H1 (cell line): Measurements from ENCODE around the gene CELF2. TPM values are rescaled to one million over a fixed set of nuclear protein-coding genes. Genes with fewer than 3 reads are reported as not detected.

Source experiments
- CTCF ChIA-PET: fragments of 300-600 bp; sonication (Branson Sonifier 250); formaldehyde crosslinking; loops from one replicate; lab custom pipeline; 2021; ENCODE audit not compliant: partially characterized antibody; lab: Charles Lee
- POLR2A ChIA-PET: fragments of 300-600 bp; sonication (Branson Sonifier 250); formaldehyde crosslinking; loops from one replicate; lab custom pipeline; 2021; ENCODE audit warnings: inconsistent platforms; ENCODE audit not compliant: partially characterized antibody; lab: Charles Lee
- DNase-seq, 2 experiments: peaks; one replicate each; pipeline versions ENCODE4 v3.0.0 to v3.0.0-alpha.2; 2010 to 2022; ENCODE audit warnings: low spot score in 2 of 2, low read depth in 1 of 2, mixed read lengths in 1 of 2
- FAIRE-seq: peaks from 2 replicates; lab custom pipeline; 2011; peaks lifted over from hg19 to GRCh38; lab: Jason Lieb, UNC
- H2AFZ ChIP-seq: 2 replicates; pipeline ENCODE4 v1.8.1; 2012; ENCODE audit warnings: low read length, inconsistent platforms
- H2AK5ac ChIP-seq: 2 replicates; pipeline ENCODE4 v1.6.1; 2013; ENCODE audit warnings: low read depth, low read length
- H2BK120ac ChIP-seq: replicated peaks from 2 replicates; pipeline ENCODE3; 2013; ENCODE audit warnings: low read depth, low read length, inconsistent platforms
- H2BK12ac ChIP-seq: 2 replicates; pipeline ENCODE4 v1.6.1; 2013; ENCODE audit warnings: low read depth, low read length
- H2BK15ac ChIP-seq: 2 replicates; pipeline ENCODE4 v1.6.1; 2013; ENCODE audit warnings: low read length
- H2BK20ac ChIP-seq: 2 replicates; pipeline ENCODE4 v1.6.1; 2013; ENCODE audit warnings: low read length
- H2BK5ac ChIP-seq: 2 replicates; pipeline ENCODE4 v1.6.1; 2013; ENCODE audit warnings: low read depth, low read length
- H3K14ac ChIP-seq: 2 replicates; pipeline ENCODE4 v1.6.1; 2013; ENCODE audit warnings: inconsistent platforms; ENCODE audit not compliant: insufficient read length
- H3K18ac ChIP-seq: 2 replicates; pipeline ENCODE4 v1.6.1; 2013; ENCODE audit warnings: low read length; ENCODE audit errors: extremely low read depth
- H3K23ac ChIP-seq: 2 replicates; pipeline ENCODE4 v1.6.1; 2013; ENCODE audit warnings: inconsistent platforms; ENCODE audit not compliant: insufficient read length
- H3K23me2 ChIP-seq: 2 replicates; pipeline ENCODE4 v1.6.1; 2013; ENCODE audit warnings: low read depth, low read length
- H3K27ac ChIP-seq: 2 replicates; pipeline ENCODE4 v1.6.1; 2011; ENCODE audit warnings: low read depth, low read length, inconsistent platforms
- H3K27me3 ChIP-seq, 4 experiments: replicated peaks in 1 of 4; 1 replicate in 1 of 4; 2 replicates in 3 of 4; pipeline versions ENCODE4 v1.6.1 to v1.8.1; 2011 to 2013; ENCODE audit warnings: low read length in 3 of 4, mild to moderate bottlenecking in 3 of 4, inconsistent platforms in 2 of 4, mixed read lengths in 2 of 4, moderate library complexity in 1 of 4; ENCODE audit not compliant: control insufficient read depth in 3 of 4, insufficient read depth in 3 of 4; ENCODE audit errors: extremely low read depth in 1 of 4
- H3K36me3 ChIP-seq, 4 experiments: 2 replicates each; pipeline versions ENCODE4 v1.6.1 to v1.8.1; 2011 to 2013; ENCODE audit warnings: mild to moderate bottlenecking in 4 of 4, low read length in 3 of 4, moderate library complexity in 2 of 4, control low read depth in 1 of 4, inconsistent platforms in 1 of 4; ENCODE audit not compliant: insufficient read depth in 4 of 4, control insufficient read depth in 2 of 4
- H3K4ac ChIP-seq: replicated peaks from 2 replicates; pipeline ENCODE3; 2013; ENCODE audit warnings: low read length, low read depth, mixed read lengths, inconsistent platforms; ENCODE audit not compliant: insufficient read length
- H3K4me1 ChIP-seq, 4 experiments: replicated peaks in 1 of 4; 1 replicate in 1 of 4; 2 replicates in 3 of 4; pipeline versions ENCODE4 v1.6.1 to v1.8.1; 2011 to 2013; ENCODE audit warnings: low read length in 3 of 4, inconsistent platforms in 2 of 4, mixed read lengths in 1 of 4; ENCODE audit not compliant: insufficient read depth in 4 of 4, control insufficient read depth in 3 of 4
- H3K4me2 ChIP-seq, 2 experiments: 2 replicates each; pipeline versions ENCODE4 v1.6.1 to v1.8.1; 2011 to 2013; ENCODE audit warnings: low read depth in 2 of 2, low read length in 2 of 2, control low read depth in 1 of 2, inconsistent platforms in 1 of 2, mild to moderate bottlenecking in 1 of 2; ENCODE audit not compliant: insufficient read depth in 1 of 2
- H3K4me3 ChIP-seq, 4 experiments: fragments of 200-600, 300-600 bp in 1 of 4; sonication (generic), shearing (Covaris generic), sonication (Bioruptor Twin) in 1 of 4; 2 replicates each; pipeline versions ENCODE4 v1.5.1 to v1.8.1; 2011 to 2016; ENCODE audit warnings: low read length in 4 of 4, low read depth in 3 of 4, control low read depth in 2 of 4, inconsistent platforms in 2 of 4, mild to moderate bottlenecking in 2 of 4, mixed read lengths in 1 of 4, moderate library complexity in 1 of 4; ENCODE audit not compliant: insufficient read depth in 2 of 4; ENCODE audit errors: extremely low read depth in 1 of 4
- H3K56ac ChIP-seq: replicated peaks from 2 replicates; pipeline ENCODE3; 2013; ENCODE audit warnings: low read depth, mild to moderate bottlenecking, mixed read lengths, low read length, inconsistent platforms; ENCODE audit not compliant: insufficient read length
- H3K79me1 ChIP-seq: 2 replicates; pipeline ENCODE4 v1.6.1; 2013; ENCODE audit warnings: low read depth, low read length, control low read depth
- H3K79me2 ChIP-seq, 2 experiments: 2 replicates each; pipeline versions ENCODE4 v1.6.1 to v1.8.1; 2012 to 2013; ENCODE audit warnings: low read length in 2 of 2, mild to moderate bottlenecking in 2 of 2, inconsistent platforms in 1 of 2; ENCODE audit not compliant: insufficient read depth in 2 of 2, control insufficient read depth in 1 of 2
- H3K9ac ChIP-seq, 4 experiments: replicated peaks in 1 of 4; 1 replicate in 1 of 4; 2 replicates in 3 of 4; pipeline versions ENCODE4 v1.6.1 to v1.8.1; 2011 to 2013; ENCODE audit warnings: low read depth in 3 of 4, low read length in 3 of 4, control low read depth in 2 of 4, mild to moderate bottlenecking in 2 of 4, moderate library complexity in 2 of 4, inconsistent platforms in 1 of 4; ENCODE audit errors: extremely low read depth in 1 of 4
- H3K9me3 ChIP-seq, 2 experiments: 2 replicates each; pipeline versions ENCODE4 v1.6.1 to v1.8.1; 2012 to 2013; ENCODE audit warnings: mild to moderate bottlenecking in 2 of 2, moderate library complexity in 2 of 2, control low read depth in 1 of 2, inconsistent platforms in 1 of 2, low read depth in 1 of 2, low read length in 1 of 2, mixed read lengths in 1 of 2; ENCODE audit not compliant: insufficient read depth in 2 of 2
- H4K20me1 ChIP-seq, 2 experiments: replicated peaks in 1 of 2; 2 replicates each; pipeline versions ENCODE3 to v1.8.1; 2011 to 2013; ENCODE audit warnings: inconsistent platforms in 2 of 2, low read length in 2 of 2, mild to moderate bottlenecking in 1 of 2; ENCODE audit not compliant: insufficient read depth in 2 of 2, control insufficient read depth in 1 of 2
- H4K5ac ChIP-seq: 2 replicates; pipeline ENCODE4 v1.6.1; 2013; ENCODE audit warnings: low read length, low read depth, mixed read lengths, inconsistent platforms; ENCODE audit not compliant: insufficient read length
- H4K8ac ChIP-seq: 2 replicates; pipeline ENCODE4 v1.8.0; 2013; ENCODE audit warnings: mild to moderate bottlenecking, moderate library complexity, low read length, inconsistent platforms; ENCODE audit not compliant: insufficient read depth; ENCODE audit errors: extremely low read depth
- H4K91ac ChIP-seq: replicated peaks from 2 replicates; pipeline ENCODE3; 2013; ENCODE audit warnings: low read length, mixed read lengths, inconsistent platforms; ENCODE audit not compliant: insufficient read length
- EGR1 ChIP-seq: IDR thresholded peaks from 2 replicates; pipeline ENCODE4 v1.6.1; 2011; ENCODE audit warnings: low read depth, low read length, borderline replicate concordance
- HDAC2 ChIP-seq, 2 experiments: fragments of 300-600 bp in 1 of 2; sonication (generic) in 1 of 2; IDR thresholded peaks; 2 replicates each; pipeline ENCODE4 v1.6.1; 2011 to 2012; ENCODE audit warnings: low read depth in 2 of 2, low read length in 2 of 2, mild to moderate bottlenecking in 2 of 2, moderate library complexity in 2 of 2, borderline replicate concordance in 1 of 2, inconsistent platforms in 1 of 2
- KDM4A ChIP-seq: IDR thresholded peaks from one replicate; pipeline ENCODE4 v1.7.1; 2012; ENCODE audit warnings: low read depth, mild to moderate bottlenecking, moderate library complexity, low read length, inconsistent platforms; ENCODE audit not compliant: severe bottlenecking
- RFX5 ChIP-seq: IDR thresholded peaks from 2 replicates; pipeline ENCODE4 v1.6.1; 2011; ENCODE audit warnings: low read depth, low read length, improper control_type of control experiment, borderline replicate concordance
- RNF2 ChIP-seq: fragments of 200-900, 300-1000 bp; sonication (generic); IDR thresholded peaks from 2 replicates; pipeline ENCODE4 v1.7.1; 2016; ENCODE audit warnings: borderline replicate concordance, low read depth, mild to moderate bottlenecking, antibody characterized with exemption, low read length; ENCODE audit not compliant: poor library complexity, severe bottlenecking; ENCODE audit errors: missing control alignments
- SP4 ChIP-seq: IDR thresholded peaks from 2 replicates; pipeline ENCODE4 v1.6.1; 2012; ENCODE audit warnings: low read length, inconsistent platforms
- YY1 ChIP-seq: IDR thresholded peaks from 2 replicates; pipeline ENCODE4 v1.6.1; 2011; ENCODE audit warnings: low read depth, mild to moderate bottlenecking, low read length
- WGBS, 2 experiments: shearing (Covaris generic) in 1 of 2; methylation state at CpG; one replicate each; pipeline versions ENCODE4 v1.1.6 to v1.1.7; 2013 to 2015; ENCODE audit warnings: low lambda C conversion rate in 2 of 2, mixed read lengths in 2 of 2, inconsistent platforms in 1 of 2, low coverage in 1 of 2, missing lambda C conversion rate in 1 of 2; ENCODE audit not compliant: insufficient replicate concordance in 2 of 2, insufficient coverage in 1 of 2, insufficient read length in 1 of 2; ENCODE audit errors: extremely low coverage in 1 of 2, missing lambda C conversion rate in 1 of 2; 5-methylcytosine and 5-hydroxymethylcytosine counted together
- polyA plus RNA-seq, 7 experiments: library from polyadenylated mRNA; depleted of rRNA in 3 of 7; stranded (reverse) in 5 of 7; unstranded in 2 of 7; fragments of >200 nt in 5 of 7; fragments of 200-250 nt in 2 of 7; gene quantifications; 1 replicate in 5 of 7; 2 replicates in 1 of 7; 4 replicates in 1 of 7; pipeline versions ENCODE4 v1.2.1 to v1.2.3, GENCODE V29; 2011 to 2013; ENCODE audit warnings: missing spikeins in 2 of 7, mixed read lengths in 2 of 7
- total RNA-seq: library from RNA; stranded (reverse); fragmentation: NEBNext Ultra II Directional; extraction: Animal tissue kit (Norgen Biotek cat#: 25700); gene quantifications from 2 replicates; pipeline ENCODE4 v1.2.1, GENCODE V29; 2021

The CELF2 gene
- total and polyA plus RNA-seq, 2 of the 8 experiments (the other 6 are each of a cell fraction or from before 2014, with no cell fraction given) = 18.3 to 22.7 TPM

- WGBS, 2 experiments = 91% methylated on average over 5 of the region's 5 CpGs; no CpG with 5 or more reads in 1 of the 2 experiments
- Histone ChIP-seq H3K14ac (no peak overlapping the region), H4K20me1 (no peaks in the 10 kb centered on the region), H3K23me2 (no peaks in the 10 kb centered on the region), H4K5ac (no peak overlapping the region), H2BK120ac (no peak overlapping the region), H3K4ac (no peak overlapping the region), H4K91ac (no peak overlapping the region), H3K18ac (no peak overlapping the region), H3K79me1 (no peaks in the 10 kb centered on the region; the same call in 1 of the 2 replicates), H3K4me1 (peaks cover 0 to 31% (median 29%) of the 10 kb centered on the region in 4 experiments; a peak in 6 of 7 replicates), H2AFZ (no peak overlapping the region), H3K79me2 (no peaks in the 10 kb centered on the region), H3K27ac (no peak overlapping the region), H2BK15ac (no peak overlapping the region), H4K8ac (no peak overlapping the region), H2BK5ac (no peak overlapping the region), H3K4me2 (no peak overlapping the region), H3K56ac (no peak overlapping the region), H2AK5ac (no peak overlapping the region), H3K27me3 (no peaks in the 10 kb centered on the region), H3K23ac (no peak overlapping the region), H2BK12ac (no peak overlapping the region), H2BK20ac (no peak overlapping the region), H3K36me3 (no peaks in the 10 kb centered on the region), H3K9me3 (no peaks in the 10 kb centered on the region), H3K4me3 (no peak overlapping the region), H3K9ac (no peak overlapping the region)
- FAIRE-seq (no peak), DNase-seq (no peak)
- TF ChIP-seq EGR1 (no peak), SP4 (no peak), HDAC2 (IDR thresholded peaks at IDR 0.05; ENCODE audit: borderline replicate concordance in 1 of 2, low read depth in 2 of 2, low read length in 2 of 2) (no peak), RNF2 (no peak), KDM4A (no peak), YY1 (no peak), RFX5 (no peak)
- CTCF ChIA-PET = interaction anchor here (1.8 kb wide), 1 partner anchor 14 kb away, joined by 4 read pairs; no protein-coding TSS in a partner anchor
- POLR2A ChIA-PET = interaction anchor here (1.6 kb wide), 1 partner anchor 7 kb away, joined by 3 read pairs; no protein-coding TSS in a partner anchor
Observed at GRCh38 chr10:11150879-11151415, 133.3 kb downstream of the CELF2 start.
